Measurements from ENCODE around the gene ADARB1. TPM values are rescaled to one million over a fixed set of nuclear protein-coding genes. Genes with fewer than 3 reads are reported as not detected.

Gene ADARB1, protein sequence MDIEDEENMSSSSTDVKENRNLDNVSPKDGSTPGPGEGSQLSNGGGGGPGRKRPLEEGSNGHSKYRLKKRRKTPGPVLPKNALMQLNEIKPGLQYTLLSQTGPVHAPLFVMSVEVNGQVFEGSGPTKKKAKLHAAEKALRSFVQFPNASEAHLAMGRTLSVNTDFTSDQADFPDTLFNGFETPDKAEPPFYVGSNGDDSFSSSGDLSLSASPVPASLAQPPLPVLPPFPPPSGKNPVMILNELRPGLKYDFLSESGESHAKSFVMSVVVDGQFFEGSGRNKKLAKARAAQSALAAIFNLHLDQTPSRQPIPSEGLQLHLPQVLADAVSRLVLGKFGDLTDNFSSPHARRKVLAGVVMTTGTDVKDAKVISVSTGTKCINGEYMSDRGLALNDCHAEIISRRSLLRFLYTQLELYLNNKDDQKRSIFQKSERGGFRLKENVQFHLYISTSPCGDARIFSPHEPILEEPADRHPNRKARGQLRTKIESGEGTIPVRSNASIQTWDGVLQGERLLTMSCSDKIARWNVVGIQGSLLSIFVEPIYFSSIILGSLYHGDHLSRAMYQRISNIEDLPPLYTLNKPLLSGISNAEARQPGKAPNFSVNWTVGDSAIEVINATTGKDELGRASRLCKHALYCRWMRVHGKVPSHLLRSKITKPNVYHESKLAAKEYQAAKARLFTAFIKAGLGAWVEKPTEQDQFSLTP
- 22.6 and 31.9 TPM in 2 replicates for total RNA-seq (2021)
- percentile 66 among the genes with signal in this experiment for Bru-seq, nascent RNA
- BruChase-seq, experiment 1, labeled RNA remaining after a 2-hour chase: percentile 75 among the genes with signal in this experiment
- percentile 74 among the genes with signal in this experiment for BruChase-seq, experiment 2, labeled RNA remaining after a 6-hour chase
- long read RNA-seq, full-length matches to known transcripts: 4 of 44 reads
- long read RNA-seq, partial matches to known transcripts: 23 of 44 reads
- long read RNA-seq, other reads (novel, unspliced or antisense): 17 of 44 reads

DNA sequence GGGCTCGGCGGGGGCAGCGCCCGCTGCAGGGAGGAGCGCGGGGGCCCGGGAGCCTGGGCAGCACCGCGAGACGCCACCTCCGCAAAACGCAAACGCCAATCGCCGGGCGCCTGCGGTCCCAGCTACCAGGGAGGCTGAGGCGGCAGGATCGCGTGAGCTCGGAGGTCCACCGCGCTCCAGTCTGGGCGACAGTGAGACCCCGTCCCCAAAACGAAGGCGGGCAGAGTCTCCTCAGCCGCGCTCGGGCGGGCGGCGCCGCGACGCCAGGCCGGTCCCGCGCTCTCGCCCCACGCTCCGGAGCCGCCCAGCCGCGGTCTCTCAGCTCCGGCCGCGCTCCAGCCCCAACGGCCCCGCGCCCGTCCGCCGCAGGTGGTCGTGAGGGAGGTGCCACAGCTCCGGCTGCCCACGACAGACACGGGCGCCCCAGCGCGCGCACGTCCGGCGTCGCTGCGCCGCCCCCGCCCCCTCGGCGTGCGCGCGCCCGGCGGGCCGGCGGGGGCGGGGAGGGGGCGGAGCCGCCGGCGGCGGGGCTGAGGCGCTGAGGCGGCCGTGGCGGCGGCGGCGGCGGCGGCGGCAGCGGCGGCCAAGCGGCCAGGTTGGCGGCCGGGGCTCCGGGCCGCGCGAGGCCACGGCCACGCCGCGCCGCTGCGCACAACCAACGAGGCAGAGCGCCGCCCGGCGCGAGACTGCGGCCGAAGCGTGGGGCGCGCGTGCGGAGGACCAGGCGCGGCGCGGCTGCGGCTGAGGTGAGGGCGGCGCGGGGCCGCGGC is at the start of gene ADARB1:
Gene ADARB1, plus strand, starts transcription at position 533 of the 770 bp plus-strand sequence. CDS start 97,077 bp downstream, outside the sequence.
- CTCF ChIA-PET: interaction anchor here (1.0 kb wide), 1 partner anchor 55 kb away, joined by 4 read pairs; no protein-coding TSS in a partner anchor
- POLR2A ChIA-PET (ENCODE audit: low non-redundant PET): no interaction called here
- Histone ChIP-seq H3K36me3 (ENCODE audit: insufficient read depth, low read length, poor library complexity, severe bottlenecking) (no peaks in the 10 kb centered on the region), H3K9me3 (ENCODE audit: low read depth, low read length, poor library complexity, severe bottlenecking) (no peaks in the 10 kb centered on the region), H3K27ac (ENCODE audit: low read depth, low read length, poor library complexity, severe bottlenecking) (peak within 1 kb of the TSS; percentile 93), H3K4me3 (ENCODE audit: low read depth, low read length, poor library complexity, severe bottlenecking) (peak within 1 kb of the TSS; percentile 76), H3K27me3 (replicated peaks; ENCODE audit: insufficient read depth, low read depth, low read length, poor library complexity) (no peaks in the 10 kb centered on the region), H3K4me1 (ENCODE audit: insufficient read depth, low read length, poor library complexity, severe bottlenecking) (peaks cover 11% of the 10 kb centered on the region)
- intact Hi-C loops (cut with micrococcal nuclease; ENCODE audit: unreplicated experiment): no loop called here
- peak; percentile 81 for DNase-seq (ENCODE audit: low spot score)
- TF ChIP-seq, protein P1, sequence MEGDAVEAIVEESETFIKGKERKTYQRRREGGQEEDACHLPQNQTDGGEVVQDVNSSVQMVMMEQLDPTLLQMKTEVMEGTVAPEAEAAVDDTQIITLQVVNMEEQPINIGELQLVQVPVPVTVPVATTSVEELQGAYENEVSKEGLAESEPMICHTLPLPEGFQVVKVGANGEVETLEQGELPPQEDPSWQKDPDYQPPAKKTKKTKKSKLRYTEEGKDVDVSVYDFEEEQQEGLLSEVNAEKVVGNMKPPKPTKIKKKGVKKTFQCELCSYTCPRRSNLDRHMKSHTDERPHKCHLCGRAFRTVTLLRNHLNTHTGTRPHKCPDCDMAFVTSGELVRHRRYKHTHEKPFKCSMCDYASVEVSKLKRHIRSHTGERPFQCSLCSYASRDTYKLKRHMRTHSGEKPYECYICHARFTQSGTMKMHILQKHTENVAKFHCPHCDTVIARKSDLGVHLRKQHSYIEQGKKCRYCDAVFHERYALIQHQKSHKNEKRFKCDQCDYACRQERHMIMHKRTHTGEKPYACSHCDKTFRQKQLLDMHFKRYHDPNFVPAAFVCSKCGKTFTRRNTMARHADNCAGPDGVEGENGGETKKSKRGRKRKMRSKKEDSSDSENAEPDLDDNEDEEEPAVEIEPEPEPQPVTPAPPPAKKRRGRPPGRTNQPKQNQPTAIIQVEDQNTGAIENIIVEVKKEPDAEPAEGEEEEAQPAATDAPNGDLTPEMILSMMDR (conservative IDR thresholded peaks at IDR 0.05; ENCODE audit: low read depth, low read length): no peak
- no peak for TF ChIP-seq EZH2 (IDR thresholded peaks at IDR 0.05; ENCODE audit: borderline replicate concordance, low read depth, low read length, poor library complexity, severe bottlenecking)
- BruUV-seq (replicated peaks): no TSS peak

DNA sequence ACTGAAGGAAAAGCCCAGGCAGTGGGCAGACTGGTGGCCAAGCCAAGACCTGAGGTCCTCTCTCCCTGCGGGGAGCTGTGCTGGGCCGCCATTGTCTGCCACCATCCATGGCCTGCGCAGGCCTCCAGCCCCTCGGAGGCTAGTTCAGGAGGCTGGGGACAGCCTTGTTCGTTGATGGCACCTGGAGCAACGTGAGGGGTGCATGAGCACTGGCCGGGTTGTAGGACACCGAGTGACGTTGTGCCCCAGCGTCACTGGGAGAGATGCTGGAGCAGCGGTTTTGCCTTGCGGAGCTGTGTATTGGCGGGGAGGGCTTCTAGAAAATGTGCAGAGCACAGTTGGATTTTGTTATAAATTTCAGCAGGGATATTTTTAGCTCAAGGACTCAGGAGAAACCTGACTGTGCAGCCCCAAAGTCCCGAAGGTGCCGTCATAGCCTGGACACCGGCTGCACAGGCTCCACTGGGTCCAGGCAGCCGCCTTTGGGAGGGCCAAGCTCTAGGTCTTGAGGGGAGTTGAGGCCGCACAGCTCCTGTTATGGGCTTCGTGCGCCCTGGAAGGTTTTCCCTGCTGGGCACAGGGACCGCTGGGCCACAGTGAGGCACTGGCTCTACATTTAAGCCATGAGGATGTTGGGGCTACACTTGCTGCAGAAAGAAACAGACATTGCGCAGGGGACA is 48.2 kb upstream of the ADARB1 start:
- CTCF ChIA-PET: no interaction called here
- H3K4me3 ChIP-seq (ENCODE audit: low read depth, low read length, poor library complexity, severe bottlenecking): no peak overlapping the region
- TF ChIP-seq, protein P1 (conservative IDR thresholded peaks at IDR 0.05; ENCODE audit: low read depth, low read length): no peak
- no peak for TF ChIP-seq EZH2 (IDR thresholded peaks at IDR 0.05; ENCODE audit: borderline replicate concordance, low read depth, low read length, poor library complexity, severe bottlenecking)
- H3K9me3 ChIP-seq (ENCODE audit: low read depth, low read length, poor library complexity, severe bottlenecking): no peaks in the 10 kb centered on the region
- no peaks in the 10 kb centered on the region for H3K36me3 ChIP-seq (ENCODE audit: insufficient read depth, low read length, poor library complexity, severe bottlenecking)
- no peaks in the 10 kb centered on the region for H3K27me3 ChIP-seq (replicated peaks; ENCODE audit: insufficient read depth, low read depth, low read length, poor library complexity)
- H3K27ac ChIP-seq (ENCODE audit: low read depth, low read length, poor library complexity, severe bottlenecking): no peak overlapping the region
- POLR2A ChIA-PET (ENCODE audit: low non-redundant PET): no interaction called here
- no TSS peak for BruUV-seq (replicated peaks)
- H3K4me1 ChIP-seq (ENCODE audit: insufficient read depth, low read length, poor library complexity, severe bottlenecking): peaks cover 1% of the 10 kb centered on the region
- intact Hi-C loops (cut with micrococcal nuclease; ENCODE audit: unreplicated experiment): no loop called here
- DNase-seq (ENCODE audit: low spot score): no peak
